ENCODE results near the gene LEMD2. TPM values are rescaled to one million over a fixed set of nuclear protein-coding genes. Genes with fewer than 3 reads are reported as not detected.

LEMD2 gene
- total RNA-seq, 4 donors from 2014 or later, result 31.0 to 83.3 (median 37.6) TPM

GRCh38 chr6:33761922-33762629, 26.9 kb downstream of the LEMD2 start:
- Histone ChIP-seq H3K27me3 (no peaks in the 10 kb centered on the region), H3K9me3 (no peaks in the 10 kb centered on the region), H3K4me3 (no peak overlapping the region), H3K36me3 (no peaks in the 10 kb centered on the region), H3K27ac (no peak overlapping the region), H3K4me1 (peaks cover 0 to 7% of the 10 kb centered on the region in 2 donors)
- intact Hi-C loops (cut with DNase I; ENCODE audit: low total_unique reads), result no loop called here
- peak; percentile 47 to 59 (median 54) for TF ChIP-seq CTCF (IDR thresholded peaks at IDR 0.05)
- no peak for TF ChIP-seq POLR2A (IDR thresholded peaks at IDR 0.05)
- DNase-seq, result peak; percentile 44 to 58

- Histone ChIP-seq H3K9me3 (no peaks in the 10 kb centered on the region), H3K36me3 (no peaks in the 10 kb centered on the region), H3K27ac (no peak overlapping the region), H3K27me3 (no peaks in the 10 kb centered on the region), H3K4me1 (peaks cover 0 to 7% of the 10 kb centered on the region in 2 donors), H3K4me3 (no peak overlapping the region)
- no peak for DNase-seq
- TF ChIP-seq POLR2A (IDR thresholded peaks at IDR 0.05), result no peak
- TF ChIP-seq CTCF (IDR thresholded peaks at IDR 0.05), result no peak
- intact Hi-C loops (cut with DNase I; ENCODE audit: low total_unique reads), result no loop called here
Measured at GRCh38 chr6:33761581-33761921, 27.4 kb downstream of the LEMD2 start.

GRCh38 chr6:33759887-33760629, 28.9 kb downstream of the LEMD2 start:
- intact Hi-C loops (cut with DNase I; ENCODE audit: low total_unique reads), result no loop called here
- no peak for TF ChIP-seq CTCF (IDR thresholded peaks at IDR 0.05)
- no peak for TF ChIP-seq POLR2A (IDR thresholded peaks at IDR 0.05)
- H3K4me3 ChIP-seq, result no peak overlapping the region
- peaks cover 0 to 7% of the 10 kb centered on the region in 2 donors for H3K4me1 ChIP-seq
- H3K27me3 ChIP-seq, result no peaks in the 10 kb centered on the region
- H3K27ac ChIP-seq, result no peak overlapping the region
- no peaks in the 10 kb centered on the region for H3K36me3 ChIP-seq
- H3K9me3 ChIP-seq, result no peaks in the 10 kb centered on the region
- no peak for DNase-seq

- intact Hi-C loops (cut with DNase I; ENCODE audit: low total_unique reads), result no loop called here
- Histone ChIP-seq H3K27me3 (no peaks in the 10 kb centered on the region), H3K36me3 (no peaks in the 10 kb centered on the region), H3K9me3 (no peaks in the 10 kb centered on the region), H3K27ac (no peak overlapping the region), H3K4me3 (no peak overlapping the region), H3K4me1 (peaks cover 0 to 7% of the 10 kb centered on the region in 2 donors)
- TF ChIP-seq POLR2A (IDR thresholded peaks at IDR 0.05) (no peak), CTCF (IDR thresholded peaks at IDR 0.05) (no peak)
- no peak for DNase-seq
Measured at GRCh38 chr6:33758815-33759216, 30.1 kb downstream of the LEMD2 start.

- H3K36me3 ChIP-seq, result no peaks in the 10 kb centered on the region
- no peak overlapping the region for H3K27ac ChIP-seq
- no peaks in the 10 kb centered on the region for H3K9me3 ChIP-seq
- no peaks in the 10 kb centered on the region for H3K27me3 ChIP-seq
- no peak for DNase-seq
- no peak overlapping the region for H3K4me3 ChIP-seq
- TF ChIP-seq CTCF (IDR thresholded peaks at IDR 0.05) (no peak), POLR2A (IDR thresholded peaks at IDR 0.05) (no peak)
- H3K4me1 ChIP-seq, result peaks cover 0 to 7% of the 10 kb centered on the region in 2 donors
- intact Hi-C loops (cut with DNase I; ENCODE audit: low total_unique reads), result no loop called here
Measured at GRCh38 chr6:33757906-33758305, 31.0 kb downstream of the LEMD2 start.
